ENCODE results near the gene GUCY1A1.
"Not testable (repeated sequence)": the region's sequence is repeated elsewhere in the genome, so short reads cannot be mapped to it uniquely, and the experiment has no call there.

GUCY1A1 gene, protein sequence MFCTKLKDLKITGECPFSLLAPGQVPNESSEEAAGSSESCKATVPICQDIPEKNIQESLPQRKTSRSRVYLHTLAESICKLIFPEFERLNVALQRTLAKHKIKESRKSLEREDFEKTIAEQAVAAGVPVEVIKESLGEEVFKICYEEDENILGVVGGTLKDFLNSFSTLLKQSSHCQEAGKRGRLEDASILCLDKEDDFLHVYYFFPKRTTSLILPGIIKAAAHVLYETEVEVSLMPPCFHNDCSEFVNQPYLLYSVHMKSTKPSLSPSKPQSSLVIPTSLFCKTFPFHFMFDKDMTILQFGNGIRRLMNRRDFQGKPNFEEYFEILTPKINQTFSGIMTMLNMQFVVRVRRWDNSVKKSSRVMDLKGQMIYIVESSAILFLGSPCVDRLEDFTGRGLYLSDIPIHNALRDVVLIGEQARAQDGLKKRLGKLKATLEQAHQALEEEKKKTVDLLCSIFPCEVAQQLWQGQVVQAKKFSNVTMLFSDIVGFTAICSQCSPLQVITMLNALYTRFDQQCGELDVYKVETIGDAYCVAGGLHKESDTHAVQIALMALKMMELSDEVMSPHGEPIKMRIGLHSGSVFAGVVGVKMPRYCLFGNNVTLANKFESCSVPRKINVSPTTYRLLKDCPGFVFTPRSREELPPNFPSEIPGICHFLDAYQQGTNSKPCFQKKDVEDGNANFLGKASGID

DNA sequence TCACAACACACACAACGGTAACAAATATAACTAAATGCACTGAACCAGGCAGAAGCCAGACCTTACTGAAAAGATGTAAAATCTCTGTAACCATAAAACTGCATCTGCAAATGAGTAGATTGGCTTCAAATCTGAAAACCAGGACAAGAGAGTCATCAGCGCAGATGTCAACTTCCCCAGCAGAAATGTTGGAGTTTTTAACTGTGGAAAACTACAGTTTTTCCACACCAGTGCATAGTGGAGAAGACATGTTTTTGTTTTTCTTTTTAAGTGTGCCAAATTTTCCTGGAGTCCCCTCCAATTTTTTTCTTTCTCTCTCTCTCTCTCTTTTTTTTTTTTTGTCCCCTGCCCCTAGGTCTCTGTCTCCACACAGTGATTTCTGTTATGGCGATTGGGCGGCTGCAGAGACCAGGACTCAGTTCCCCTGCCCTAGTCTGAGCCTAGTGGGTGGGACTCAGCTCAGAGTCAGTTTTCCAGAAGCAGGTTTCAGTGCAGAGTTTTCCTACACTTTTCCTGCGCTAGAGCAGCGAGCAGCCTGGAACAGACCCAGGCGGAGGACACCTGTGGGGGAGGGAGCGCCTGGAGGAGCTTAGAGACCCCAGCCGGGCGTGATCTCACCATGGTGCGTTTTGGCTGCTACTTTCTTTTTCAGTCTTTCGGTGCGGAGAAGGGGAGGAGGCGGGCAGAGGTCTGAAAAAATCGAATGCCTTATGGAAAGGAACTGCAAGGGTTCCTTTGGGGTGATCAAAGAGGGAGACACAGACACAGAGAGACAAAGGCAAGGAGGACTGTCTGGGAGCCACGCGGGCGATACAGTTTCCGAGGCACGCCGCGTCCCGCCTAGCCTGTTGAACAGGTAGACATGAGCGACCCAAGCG is at the start of gene GUCY1A1:
TSS of gene GUCY1A1 (plus strand) at position 505 of the 878 bp plus-strand sequence. CDS start 30,020 bp downstream, outside the sequence.
- DNase-seq (ENCODE audit: low read depth in 3 of 3) = no peak

- DNase-seq (ENCODE audit: low read depth in 3 of 3) = no peak
Measured at GRCh38 chr4:155617296-155617695, 49.4 kb upstream of the GUCY1A1 start.

GRCh38 chr4:155618183-155618838 is 48.3 kb upstream of the GUCY1A1 start:
- no peak for DNase-seq (ENCODE audit: low read depth in 3 of 3)

- DNase-seq (ENCODE audit: low read depth in 3 of 3) = no peak
Measured at GRCh38 chr4:155620637-155621036, 46.0 kb upstream of the GUCY1A1 start.

GRCh38 chr4:155624478-155624877 is 42.2 kb upstream of the GUCY1A1 start:
- DNase-seq (ENCODE audit: low read depth in 3 of 3) = no peak

DNA sequence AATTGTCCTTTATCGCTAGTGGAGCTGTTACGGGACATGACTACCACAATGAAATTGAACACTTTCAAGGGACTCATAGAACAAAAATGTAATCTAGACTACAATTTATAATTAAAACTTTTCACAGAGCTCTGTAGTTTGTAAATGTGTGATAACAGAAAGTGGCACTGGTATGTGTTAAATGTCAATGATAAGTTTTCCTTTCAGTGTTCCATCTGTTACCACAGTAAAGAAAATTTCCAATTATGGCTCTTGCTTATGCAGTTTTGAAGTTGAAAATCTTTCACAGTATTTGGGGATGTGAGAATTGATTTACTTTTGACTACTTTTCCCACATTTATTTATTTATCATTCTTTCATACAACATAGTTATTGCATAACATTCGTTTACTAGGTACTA is 40.1 kb upstream of the GUCY1A1 start:
- no peak for DNase-seq (ENCODE audit: low read depth in 3 of 3)

- no peak for DNase-seq (ENCODE audit: low read depth in 3 of 3)
Measured at GRCh38 chr4:155629183-155629825, 37.3 kb upstream of the GUCY1A1 start.

GRCh38 chr4:155629956-155630355 is 36.7 kb upstream of the GUCY1A1 start:
- DNase-seq (ENCODE audit: low read depth in 3 of 3) = no peak

DNA sequence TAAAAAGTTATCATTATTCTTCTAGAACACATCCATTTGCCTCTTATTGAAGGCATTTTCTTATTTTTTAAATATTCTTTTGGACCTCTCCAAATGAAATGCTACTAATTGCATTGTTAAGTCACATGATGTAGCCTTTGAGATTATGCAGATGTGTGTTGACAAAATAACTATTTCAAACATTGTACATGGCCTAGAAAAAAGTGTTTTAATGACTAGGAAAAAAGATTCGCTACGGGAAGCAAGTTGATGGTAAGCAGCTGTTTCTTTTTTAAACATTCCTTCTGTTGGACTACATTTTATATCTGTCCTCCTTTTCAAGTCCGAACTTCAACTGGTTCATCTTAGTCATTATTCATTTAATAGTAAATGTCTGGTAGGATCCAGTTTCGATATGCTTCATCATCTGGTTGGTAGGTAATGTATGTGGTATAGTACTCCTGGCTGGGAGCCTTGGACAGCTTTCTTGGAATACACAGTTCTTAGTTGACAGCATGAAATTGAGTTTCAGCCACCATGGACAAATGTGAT is 34.3 kb upstream of the GUCY1A1 start:
- no peak for DNase-seq (ENCODE audit: low read depth in 3 of 3)

DNA sequence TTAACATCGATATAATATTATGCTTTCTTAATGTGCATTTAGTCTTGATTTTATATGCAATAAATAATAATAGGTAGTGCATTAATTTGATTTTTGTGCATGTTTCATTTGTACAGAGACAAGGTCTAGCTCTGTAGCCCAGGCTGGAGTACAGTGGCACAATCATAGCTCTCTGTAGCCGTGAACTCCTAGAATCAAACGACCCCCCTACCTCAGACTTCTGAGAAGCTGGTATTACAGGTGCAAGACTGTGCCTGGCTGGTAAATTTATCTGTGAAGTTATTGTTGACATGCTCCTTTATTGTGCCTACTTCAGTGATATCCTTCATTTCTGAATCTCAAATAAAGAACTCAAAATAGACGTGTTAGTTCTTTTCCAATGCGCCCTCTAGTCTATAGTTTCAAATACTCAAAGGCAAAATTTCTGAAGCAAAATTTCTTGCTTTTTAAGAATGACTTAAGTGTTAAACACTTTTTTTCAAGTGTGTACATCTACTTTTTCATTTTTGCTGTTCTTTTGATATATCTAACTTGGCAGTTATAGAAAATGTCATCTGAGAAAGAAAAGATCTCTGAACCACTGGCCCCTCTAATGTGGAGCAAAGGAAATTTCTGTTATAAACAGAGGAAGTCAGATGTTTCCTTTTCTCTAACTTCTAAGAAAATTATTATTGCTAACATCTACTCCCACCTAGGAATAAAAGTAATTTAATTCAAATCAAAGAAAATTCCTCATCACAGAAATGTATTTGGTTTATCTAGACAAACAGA is 28.3 kb upstream of the GUCY1A1 start:
- no peak for DNase-seq (ENCODE audit: low read depth in 3 of 3)

DNA sequence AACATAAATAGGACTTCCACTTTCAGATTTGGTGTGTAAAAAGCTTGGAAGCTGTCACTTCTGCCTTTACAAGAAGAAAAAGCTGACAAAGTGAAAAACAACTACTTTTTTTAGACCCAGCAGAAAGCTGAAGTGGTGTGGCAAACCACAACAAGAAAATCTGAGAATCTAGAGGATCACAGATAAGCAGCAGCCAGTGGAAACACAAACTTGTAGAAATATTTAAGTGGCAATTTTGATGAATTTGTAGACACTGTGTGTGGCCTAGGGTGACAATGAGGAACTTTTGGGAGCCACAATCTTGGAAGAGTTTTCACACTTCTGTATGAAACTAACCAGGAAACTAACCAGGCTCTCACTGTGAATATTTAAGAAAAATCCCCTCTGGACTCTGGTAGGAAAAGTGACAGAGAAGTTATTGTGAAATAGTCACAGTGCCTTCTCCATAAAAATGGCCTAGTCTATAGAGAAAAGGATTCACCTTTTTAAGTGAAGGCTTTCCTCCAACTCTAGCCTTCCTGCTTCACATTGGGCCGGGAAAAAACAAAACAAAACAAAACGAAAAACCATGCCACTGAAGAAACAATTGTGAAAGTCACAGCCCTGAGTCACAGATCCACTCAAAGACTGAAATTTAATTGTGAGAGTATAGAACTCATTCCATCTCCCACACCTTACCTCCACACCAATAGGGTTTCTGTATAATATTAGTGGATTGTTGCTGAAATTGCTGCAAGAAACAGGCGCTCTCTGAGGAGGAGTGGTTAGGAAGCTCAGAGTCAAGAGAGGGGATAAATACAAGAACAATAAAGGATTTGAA is 26.7 kb upstream of the GUCY1A1 start:
- no peak for DNase-seq (ENCODE audit: low read depth in 3 of 3)

DNA sequence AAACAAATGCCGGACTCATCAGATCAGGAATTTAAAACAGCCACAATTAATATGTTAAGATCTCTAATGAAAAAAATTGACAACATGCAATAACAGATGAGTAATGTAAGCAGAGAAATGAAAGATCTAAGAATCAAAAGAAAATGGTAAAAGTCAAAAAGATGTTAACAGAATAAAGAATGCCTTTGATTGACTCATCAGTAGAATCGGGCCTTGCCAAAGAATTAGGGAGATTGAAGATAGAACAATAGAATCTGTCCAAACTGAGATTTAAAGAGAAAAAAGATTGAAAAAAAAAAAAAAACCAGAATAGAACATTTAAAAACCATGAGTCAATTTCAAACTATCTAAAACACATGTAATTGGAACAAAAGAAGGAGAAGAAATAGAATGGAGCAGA is 25.9 kb upstream of the GUCY1A1 start:
- DNase-seq (ENCODE audit: low read depth in 3 of 3) = no peak

DNA sequence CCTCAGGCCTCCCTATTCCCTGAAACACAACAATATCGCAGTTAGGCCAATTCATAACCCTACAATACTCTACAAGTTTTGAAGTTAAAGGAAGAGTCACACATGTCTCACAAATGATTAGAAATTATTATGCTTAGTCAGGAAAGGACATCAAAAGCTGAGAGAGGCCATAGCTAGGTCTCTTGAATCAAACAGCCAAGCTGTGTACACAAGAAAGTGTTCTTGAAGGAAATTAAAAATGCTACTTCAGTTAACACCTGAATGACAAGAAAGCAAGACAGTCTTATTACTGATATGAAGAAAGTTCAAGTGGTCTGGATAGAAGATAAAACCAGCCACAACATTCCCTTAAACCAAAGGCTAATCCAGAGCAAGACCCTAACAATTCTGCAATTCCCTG is 23.6 kb upstream of the GUCY1A1 start:
- DNase-seq (ENCODE audit: low read depth in 3 of 3) = no peak

GRCh38 chr4:155646001-155646400 is 20.6 kb upstream of the GUCY1A1 start:
- DNase-seq (ENCODE audit: low read depth in 3 of 3) = no peak

- not testable (repeated sequence) for DNase-seq (ENCODE audit: low read depth in 3 of 3)
Measured at GRCh38 chr4:155650785-155651184, 15.9 kb upstream of the GUCY1A1 start.

- no peak for DNase-seq (ENCODE audit: low read depth in 3 of 3)
Measured at GRCh38 chr4:155653052-155653451, 13.6 kb upstream of the GUCY1A1 start.

DNA sequence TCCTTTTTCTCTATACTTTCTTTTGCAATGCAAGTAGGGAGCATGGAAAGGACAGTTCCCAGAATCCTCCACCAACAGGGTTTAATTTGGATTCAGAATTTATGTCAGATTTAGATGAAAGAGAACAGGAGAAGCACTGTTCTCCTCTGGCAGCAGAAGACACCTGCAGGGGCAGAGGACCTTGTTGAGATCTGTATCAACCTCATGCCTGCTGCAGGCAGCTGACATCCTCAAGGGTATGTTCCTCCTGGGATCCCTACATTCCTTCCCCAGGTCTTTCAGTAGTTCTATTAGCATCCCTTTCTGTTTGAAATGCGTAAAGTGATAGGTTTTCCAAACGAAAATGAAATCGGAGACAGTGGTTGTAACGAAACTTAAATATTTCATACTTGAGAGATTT is 10.6 kb upstream of the GUCY1A1 start:
- no peak for DNase-seq (ENCODE audit: low read depth in 3 of 3)

GRCh38 chr4:155657169-155657568 is 9.5 kb upstream of the GUCY1A1 start:
- DNase-seq (ENCODE audit: low read depth in 3 of 3) = no peak

GRCh38 chr4:155657985-155658680 is 8.5 kb upstream of the GUCY1A1 start:
- DNase-seq (ENCODE audit: low read depth in 3 of 3) = no peak
